Measurements from ENCODE around the gene STON2.

The STON2 gene

GRCh38 chr14:81353691-81354323 is 46.3 kb downstream of the STON2 start:
- no peak overlapping the region for H3K27ac ChIP-seq
- TF ChIP-seq CTCF (conservative IDR thresholded peaks at IDR 0.05) (no peak), ZFX (IDR thresholded peaks at IDR 0.05) (no peak)

- H3K27ac ChIP-seq, result no peak overlapping the region
- no peak for TF ChIP-seq ZFX (IDR thresholded peaks at IDR 0.05)
- TF ChIP-seq CTCF (conservative IDR thresholded peaks at IDR 0.05), result no peak
Observed at GRCh38 chr14:81352413-81352812, 47.7 kb downstream of the STON2 start.

GRCh38 chr14:81351205-81351604 is 48.9 kb downstream of the STON2 start:
- no peak overlapping the region for H3K27ac ChIP-seq
- no peak for TF ChIP-seq ZFX (IDR thresholded peaks at IDR 0.05)
- TF ChIP-seq CTCF (conservative IDR thresholded peaks at IDR 0.05), result no peak

GRCh38 chr14:81350344-81351130 is 49.6 kb downstream of the STON2 start:
- TF ChIP-seq ZFX (IDR thresholded peaks at IDR 0.05) (no peak), CTCF (conservative IDR thresholded peaks at IDR 0.05) (no peak)
- no peak overlapping the region for H3K27ac ChIP-seq

GRCh38 chr14:81348061-81348460 is 52.1 kb downstream of the STON2 start:
- H3K27ac ChIP-seq, result no peak overlapping the region
- TF ChIP-seq ZFX (IDR thresholded peaks at IDR 0.05), result no peak
- no peak for TF ChIP-seq CTCF (conservative IDR thresholded peaks at IDR 0.05)

GRCh38 chr14:81345781-81346180 is 54.3 kb downstream of the STON2 start:
- TF ChIP-seq CTCF (conservative IDR thresholded peaks at IDR 0.05) (no peak), ZFX (IDR thresholded peaks at IDR 0.05) (no peak)
- H3K27ac ChIP-seq, result peak overlapping the region; percentile 46

GRCh38 chr14:81344481-81345160 is 55.5 kb downstream of the STON2 start:
- no peak for TF ChIP-seq ZFX (IDR thresholded peaks at IDR 0.05)
- no peak for TF ChIP-seq CTCF (conservative IDR thresholded peaks at IDR 0.05)
- H3K27ac ChIP-seq, result no peak overlapping the region

Measured in C4-2B (cell line).